Astrocyte of the hippocampus (primary cell): ENCODE results near the gene MCTS1.
"Not testable (repeated sequence)": the region's sequence is repeated elsewhere in the genome, so short reads cannot be mapped to it uniquely, and the experiment has no call there.

ENCODE experiments used
- DNase-seq: peaks from one replicate; pipeline ENCODE4 v3.0.0; 2011; ENCODE audit warnings: low read depth, low spot score

The MCTS1 gene

GRCh38 chrX:120629667-120630537 is 26.0 kb downstream of the MCTS1 start, which contains the start of gene C1GALT1C1:
Gene C1GALT1C1 (minus strand): TSS chrX:120630054. CDS start chrX:120627166, 2,888 bp downstream.
- peak; percentile 95 for DNase-seq

- DNase-seq: no peak
These were observed 34.7 kb downstream of the MCTS1 start for GRCh38 chrX:120638619-120639018.

GRCh38 chrX:120642871-120643270 is 39.0 kb downstream of the MCTS1 start:
- no peak for DNase-seq

GRCh38 chrX:120647127-120647526 is 43.2 kb downstream of the MCTS1 start:
- DNase-seq: peak; percentile 17

DNA sequence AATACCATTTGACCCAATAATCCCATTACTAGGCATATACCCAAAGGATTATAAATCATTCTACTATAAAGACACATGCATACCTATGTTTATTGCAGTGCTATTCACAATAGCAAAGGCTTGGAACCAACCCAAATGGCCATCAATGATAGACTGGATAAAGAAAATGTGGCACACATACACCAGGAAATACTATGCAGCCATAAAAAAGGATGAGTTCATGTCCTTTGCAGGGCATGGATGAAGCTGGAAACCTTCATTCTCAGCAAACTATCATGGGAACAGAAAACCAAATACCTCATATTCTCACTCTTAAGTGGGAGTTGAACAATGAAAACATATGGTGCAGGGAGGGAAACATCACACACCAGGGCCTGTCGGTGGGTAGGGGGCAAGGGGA is 48.4 kb downstream of the MCTS1 start:
- DNase-seq: not testable (repeated sequence)

DNA sequence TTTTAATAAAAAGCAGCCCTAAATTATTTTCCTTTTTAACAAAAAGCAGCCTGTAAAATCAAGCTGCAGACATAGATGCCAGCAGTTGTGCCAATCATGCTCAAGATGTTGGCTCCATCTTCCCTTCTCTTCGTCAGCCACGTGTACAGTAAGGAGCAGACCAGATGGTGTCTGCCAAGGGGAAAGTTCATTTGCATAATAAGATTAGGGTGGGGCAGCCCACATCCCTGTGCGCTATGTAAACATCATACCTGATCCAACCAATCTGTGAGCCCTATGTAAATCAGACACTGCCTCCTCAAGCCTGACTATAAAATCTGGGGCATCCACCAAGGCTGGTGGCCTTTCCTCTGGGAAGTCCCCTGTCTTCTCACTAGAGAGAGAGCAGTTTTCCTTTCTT is 49.1 kb downstream of the MCTS1 start:
- DNase-seq: no peak

DNA sequence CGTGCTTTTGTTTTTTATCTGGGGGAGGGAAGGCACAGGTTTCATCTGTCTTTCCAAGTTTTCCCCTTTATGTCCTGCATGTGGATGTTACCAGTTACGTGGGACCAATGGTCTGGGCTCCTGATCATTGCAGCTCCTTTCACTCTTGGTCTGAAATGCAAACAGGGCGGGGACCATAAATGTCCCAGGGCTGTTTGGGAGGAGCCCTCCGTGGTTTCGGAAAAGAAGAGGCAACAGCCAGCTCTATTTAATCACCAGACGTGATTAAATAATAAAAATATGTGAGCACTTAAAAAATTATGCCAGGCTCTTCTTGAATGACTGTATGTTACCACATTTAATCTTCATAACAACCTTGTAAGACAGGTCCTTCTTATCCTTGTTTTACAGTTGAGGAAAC is 56.7 kb downstream of the MCTS1 start:
- DNase-seq: no peak
